Breast epithelium (tissue), 4 donors: Measurements from ENCODE around the gene MDGA2. TPM values are rescaled to one million over a fixed set of nuclear protein-coding genes. Genes with fewer than 3 reads are reported as not detected.
"Not testable (repeated sequence)": the region's sequence is repeated elsewhere in the genome, so short reads cannot be mapped to it uniquely, and the experiment has no call there.

ENCODE experiments used
- DNase-seq, 2 donors: peaks; one replicate each; pipeline ENCODE4 v3.0.0-alpha.2; 2019; ENCODE audit warnings: low spot score in 2 of 2
- H3K27ac ChIP-seq, 2 donors: fragments of 200-600 bp; sonication (generic) in 1 of 2; one replicate each; pipeline ENCODE4 v1.5.1; 2016 to 2019; ENCODE audit warnings: mild to moderate bottlenecking in 1 of 2
- H3K27me3 ChIP-seq, 2 donors: fragments of 200-600 bp; sonication (generic) in 1 of 2; one replicate each; pipeline versions ENCODE4 v1.5.1 to v1.6.0; 2017 to 2019; ENCODE audit warnings: control low read depth in 1 of 2, mild to moderate bottlenecking in 1 of 2
- H3K36me3 ChIP-seq: fragments of 200-600 bp; one replicate; pipeline ENCODE4 v1.5.1; 2019
- H3K4me1 ChIP-seq, 2 donors: fragments of 200-600 bp; sonication (generic); one replicate each; pipeline ENCODE4 v1.5.1; 2016 to 2019; ENCODE audit warnings: control low read depth in 1 of 2
- H3K4me3 ChIP-seq, 3 donors: fragments of 200-600 bp; sonication (generic); 1 replicate in 2 of 3; 2 replicates in 1 of 3; pipeline ENCODE4 v1.5.1; 2016 to 2019; ENCODE audit warnings: mild to moderate bottlenecking in 3 of 3, moderate library complexity in 2 of 3
- H3K9me3 ChIP-seq, 2 donors: fragments of 200-600 bp; sonication (generic) in 1 of 2; one replicate each; pipeline ENCODE4 v1.5.1; 2016 to 2019; ENCODE audit warnings: control low read depth in 1 of 2
- CTCF ChIP-seq, 3 donors: fragments of 450-650 bp; IDR thresholded peaks; one replicate each; pipeline ENCODE4 v1.5.1; 2016 to 2017; ENCODE audit warnings: antibody characterized with exemption in 3 of 3, mild to moderate bottlenecking in 3 of 3, moderate library complexity in 3 of 3
- POLR2A ChIP-seq: fragments of 450-650 bp; IDR thresholded peaks from one replicate; pipeline ENCODE4 v1.6.1; 2016; ENCODE audit warnings: antibody characterized with exemption, mild to moderate bottlenecking, moderate library complexity
- POLR2AphosphoS5 ChIP-seq, 3 donors: sonication (generic); formaldehyde crosslinking; IDR thresholded peaks; one replicate each; pipeline ENCODE4 v1.6.1; 2017; ENCODE audit warnings: antibody characterized with exemption in 3 of 3
- intact Hi-C: fragments of 100-400 bp; cut with DNase I; formaldehyde crosslinking; loops from one replicate; pipeline ENCODE4 v1.15.1; 2023; ENCODE audit warnings: low total_unique reads
- total RNA-seq, 3 donors: library from RNA; depleted of rRNA; stranded (reverse); fragments of >200 nt; gene quantifications; one replicate each; pipeline ENCODE4 v1.1.0, GENCODE V29; 2016

Gene MDGA2
- total RNA-seq, 3 donors from 2014 or later = not detected

DNA sequence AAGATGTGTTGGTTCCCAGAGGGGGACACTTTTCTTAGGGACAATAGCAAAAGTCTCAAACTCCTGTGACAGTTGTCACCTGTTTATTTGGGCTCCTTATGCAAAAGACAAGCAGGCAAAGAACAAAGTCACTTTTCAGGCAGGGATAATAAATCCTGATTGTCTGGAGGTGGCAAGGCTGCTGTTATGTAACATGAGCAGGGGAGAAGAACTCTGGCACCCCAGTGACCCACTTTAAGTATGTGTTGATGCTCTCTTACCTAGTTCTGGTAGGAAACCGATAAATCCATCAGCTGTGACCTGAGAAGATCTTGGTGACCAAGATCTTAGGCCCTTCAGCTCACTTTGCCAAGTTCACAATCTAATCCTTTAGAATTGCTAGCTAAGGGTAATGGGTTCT is 17.4 kb downstream of the MDGA2 start:
- intact Hi-C loops = no loop called here
- Histone ChIP-seq H3K27me3 (no peaks in the 10 kb centered on the region), H3K36me3 (no peaks in the 10 kb centered on the region), H3K4me1 (no peaks in the 10 kb centered on the region), H3K9me3 (no peaks in the 10 kb centered on the region), H3K27ac (no peak overlapping the region), H3K4me3 (no peak overlapping the region)
- no peak for TF ChIP-seq POLR2AphosphoS5 (IDR thresholded peaks at IDR 0.05)
- no peak for TF ChIP-seq POLR2A
- no peak for TF ChIP-seq CTCF (IDR thresholded peaks at IDR 0.05)
- no peak for DNase-seq

GRCh38 chr14:47657143-47657542 is 18.3 kb downstream of the MDGA2 start:
- H3K27me3 ChIP-seq = no peaks in the 10 kb centered on the region

DNA sequence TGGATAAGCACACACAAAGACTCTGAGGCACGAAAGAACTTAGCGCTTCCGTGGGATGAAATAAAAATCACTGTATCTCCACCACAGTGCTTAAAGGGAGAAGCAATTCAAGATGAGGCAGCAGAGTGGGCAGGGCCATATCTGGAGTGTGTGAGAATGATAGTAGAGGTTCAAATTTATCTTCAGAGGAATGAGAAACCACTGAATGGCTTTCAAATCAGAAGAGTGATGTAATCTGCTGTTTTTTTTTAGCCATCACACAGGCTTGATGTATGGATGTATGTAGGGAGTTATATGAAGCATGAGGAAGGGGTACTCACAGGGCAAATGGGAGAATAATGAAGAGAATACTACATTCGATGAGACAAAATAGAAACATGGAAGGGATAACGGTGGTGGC is 24.1 kb downstream of the MDGA2 start:
- intact Hi-C loops = no loop called here
- no peak overlapping the region for H3K4me3 ChIP-seq
- no peaks in the 10 kb centered on the region for H3K27me3 ChIP-seq
- no peaks in the 10 kb centered on the region for H3K9me3 ChIP-seq
- H3K4me1 ChIP-seq = no peaks in the 10 kb centered on the region
- H3K27ac ChIP-seq = no peak overlapping the region
- H3K36me3 ChIP-seq = no peaks in the 10 kb centered on the region
- TF ChIP-seq POLR2A = no peak
- TF ChIP-seq POLR2AphosphoS5 (IDR thresholded peaks at IDR 0.05) = no peak
- no peak for TF ChIP-seq CTCF (IDR thresholded peaks at IDR 0.05)
- DNase-seq = no peak

More at GRCh38 chr14:47657143-47657542, 18.3 kb downstream of the MDGA2 start:
- DNase-seq = no peak
- Histone ChIP-seq H3K4me1 (no peaks in the 10 kb centered on the region), H3K4me3 (no peak overlapping the region), H3K9me3 (no peaks in the 10 kb centered on the region), H3K27ac (no peak overlapping the region), H3K36me3 (no peaks in the 10 kb centered on the region)
- TF ChIP-seq POLR2AphosphoS5 (IDR thresholded peaks at IDR 0.05) (no peak), CTCF (IDR thresholded peaks at IDR 0.05) (no peak), POLR2A (no peak)
- intact Hi-C loops = no loop called here

GRCh38 chr14:47637753-47638152 is 37.7 kb downstream of the MDGA2 start:
- TF ChIP-seq POLR2AphosphoS5 (IDR thresholded peaks at IDR 0.05) = no peak
- TF ChIP-seq CTCF (IDR thresholded peaks at IDR 0.05) = no peak
- TF ChIP-seq POLR2A = no peak

GRCh38 chr14:47626151-47627035 is 49.0 kb downstream of the MDGA2 start:
- no peak for DNase-seq
- TF ChIP-seq POLR2AphosphoS5 (IDR thresholded peaks at IDR 0.05) = no peak
- no peak for TF ChIP-seq CTCF (IDR thresholded peaks at IDR 0.05)
- TF ChIP-seq POLR2A = no peak
- H3K9me3 ChIP-seq = no peaks in the 10 kb centered on the region
- no peak overlapping the region for H3K4me3 ChIP-seq
- H3K36me3 ChIP-seq = no peaks in the 10 kb centered on the region
- H3K27ac ChIP-seq = no peak overlapping the region
- no peaks in the 10 kb centered on the region for H3K27me3 ChIP-seq
- intact Hi-C loops = no loop called here
- H3K4me1 ChIP-seq = no peaks in the 10 kb centered on the region

More at GRCh38 chr14:47637753-47638152, 37.7 kb downstream of the MDGA2 start:
- DNase-seq = no peak
- Histone ChIP-seq H3K27me3 (no peaks in the 10 kb centered on the region), H3K9me3 (no peaks in the 10 kb centered on the region), H3K4me3 (no peak overlapping the region), H3K4me1 (no peaks in the 10 kb centered on the region), H3K27ac (no peak overlapping the region), H3K36me3 (no peaks in the 10 kb centered on the region)
- intact Hi-C loops = no loop called here

DNA sequence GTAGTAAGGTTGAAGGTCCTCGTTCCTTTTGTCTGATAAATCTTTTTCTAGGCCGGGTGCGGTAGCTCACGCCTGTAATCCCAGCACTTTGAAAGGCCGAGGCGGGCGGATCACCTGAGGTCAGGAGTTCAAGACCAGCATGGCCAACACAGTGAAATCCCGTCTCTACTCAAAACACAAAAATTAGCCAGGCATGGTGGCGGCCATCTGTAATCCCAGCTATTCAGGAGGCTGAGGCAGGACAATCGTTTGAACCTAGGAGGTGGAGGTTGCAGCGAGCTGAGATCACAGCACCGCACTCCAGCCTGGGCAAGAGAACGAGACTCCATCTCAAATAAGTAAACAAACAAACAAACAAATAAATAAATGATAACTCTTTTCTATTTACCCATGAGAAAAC is 51.3 kb downstream of the MDGA2 start:
- H3K27ac ChIP-seq, H3K9me3 ChIP-seq, H3K4me1 ChIP-seq, H3K36me3 ChIP-seq, H3K27me3 ChIP-seq, intact Hi-C loops, H3K4me3 ChIP-seq, DNase-seq: not testable (repeated sequence)
